Measurements from ENCODE around the gene OR1J1. TPM values are rescaled to one million over a fixed set of nuclear protein-coding genes. Genes with fewer than 3 reads are reported as not detected.

The OR1J1 gene
- total and polyA plus RNA-seq, 4 donors: not detected

DNA sequence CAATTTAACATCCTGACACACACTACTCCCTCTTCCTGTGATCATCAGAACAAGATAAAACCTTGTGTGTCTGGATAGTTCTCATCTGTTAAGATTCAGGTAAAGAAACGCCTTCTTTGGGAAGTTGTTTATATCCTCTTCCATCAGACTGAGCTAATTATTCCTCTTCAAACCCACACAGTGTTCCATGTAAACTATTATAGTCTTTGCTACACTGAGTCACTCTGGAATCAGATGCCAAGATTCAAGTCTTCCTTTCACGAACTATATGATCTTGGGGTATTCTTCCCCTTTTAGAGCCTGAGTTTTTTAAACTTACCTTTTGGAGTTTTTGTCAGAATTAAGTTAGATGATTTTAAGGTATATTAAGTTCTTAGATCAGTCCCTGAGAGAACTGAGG lies 2.0 kb downstream of the OR1J1 start:
- no peaks in the 10 kb centered on the region for H3K36me3 ChIP-seq (ENCODE audit: control insufficient read depth in 4 of 4, insufficient read depth in 4 of 4, low read length in 4 of 4)
- DNase-seq (no peak), ATAC-seq (ENCODE audit: insufficient read depth, low FRiP score) (no peak)
- no peak for TF ChIP-seq CTCF (IDR thresholded peaks at IDR 0.05; ENCODE audit: control extremely low read depth, extremely low read depth)
- 56 to 69% methylated on average over 2 of the region's 2 CpGs for WGBS, 2 donors
- H3K27me3 ChIP-seq (ENCODE audit: control insufficient read depth in 3 of 3, insufficient read depth in 3 of 3, low read length in 2 of 3): peaks cover 0 to 7% (median 0%) of the 10 kb centered on the region in 3 donors
- H3K9me3 ChIP-seq (ENCODE audit: control insufficient read depth in 4 of 4, insufficient read depth in 3 of 4, low read length in 3 of 4): no peaks in the 10 kb centered on the region
- H3K9ac ChIP-seq (ENCODE audit: insufficient read depth in 1 of 2, low read length in 2 of 2): no peak overlapping the region
- no peak overlapping the region for H3K27ac ChIP-seq (ENCODE audit: low read depth in 1 of 2, low read length in 1 of 2)
- no peaks in the 10 kb centered on the region for H3K4me1 ChIP-seq (ENCODE audit: control insufficient read depth in 5 of 5, insufficient read depth in 5 of 5, low read length in 5 of 5)
- no peak overlapping the region for H3K4me3 ChIP-seq

- Histone ChIP-seq H3K9ac (ENCODE audit: insufficient read depth in 1 of 2, low read length in 2 of 2) (no peak overlapping the region), H3K36me3 (ENCODE audit: control insufficient read depth in 4 of 4, insufficient read depth in 4 of 4, low read length in 4 of 4) (no peaks in the 10 kb centered on the region), H3K27me3 (ENCODE audit: control insufficient read depth in 3 of 3, insufficient read depth in 3 of 3, low read length in 2 of 3) (peaks cover 0 to 7% (median 0%) of the 10 kb centered on the region in 3 donors), H3K4me1 (ENCODE audit: control insufficient read depth in 5 of 5, insufficient read depth in 5 of 5, low read length in 5 of 5) (no peaks in the 10 kb centered on the region), H3K27ac (ENCODE audit: low read depth in 1 of 2, low read length in 1 of 2) (no peak overlapping the region), H3K9me3 (ENCODE audit: control insufficient read depth in 4 of 4, insufficient read depth in 3 of 4, low read length in 3 of 4) (no peaks in the 10 kb centered on the region), H3K4me3 (no peak overlapping the region)
- ATAC-seq (ENCODE audit: insufficient read depth, low FRiP score) (no peak), DNase-seq (no peak)
- WGBS, 2 donors: 71 to 82% methylated on average over 3 of the region's 3 CpGs
- no peak for TF ChIP-seq CTCF (IDR thresholded peaks at IDR 0.05; ENCODE audit: control extremely low read depth, extremely low read depth)
Observed at GRCh38 chr9:122474561-122474960, 3.2 kb downstream of the OR1J1 start.

DNA sequence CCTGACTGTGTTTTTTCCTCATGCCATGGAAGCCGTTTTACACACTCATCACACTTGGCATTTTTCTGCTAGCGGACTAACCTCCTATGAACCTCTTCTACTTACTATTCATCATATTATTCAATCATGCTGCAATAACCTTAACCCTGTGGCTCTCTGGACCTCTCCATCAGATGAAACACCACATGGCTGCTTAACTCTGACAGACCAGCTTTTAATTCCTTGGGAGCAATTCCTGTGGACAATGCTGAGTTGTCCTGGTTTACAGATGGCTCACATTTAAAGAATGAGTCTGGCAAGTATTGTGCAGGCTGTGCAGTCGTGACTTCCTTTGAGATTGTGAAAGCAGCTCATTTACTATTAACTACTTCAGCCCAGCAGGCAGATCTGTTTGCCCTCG lies 9.0 kb downstream of the OR1J1 start:
- ATAC-seq (ENCODE audit: insufficient read depth, low FRiP score): no peak
- no peaks in the 10 kb centered on the region for H3K9me3 ChIP-seq (ENCODE audit: control insufficient read depth in 4 of 4, insufficient read depth in 3 of 4, low read length in 3 of 4)
- TF ChIP-seq CTCF (IDR thresholded peaks at IDR 0.05; ENCODE audit: control extremely low read depth, extremely low read depth): no peak
- H3K27ac ChIP-seq (ENCODE audit: low read depth in 1 of 2, low read length in 1 of 2): no peak overlapping the region
- H3K27me3 ChIP-seq (ENCODE audit: control insufficient read depth in 3 of 3, insufficient read depth in 3 of 3, low read length in 2 of 3): peaks cover 0 to 2% (median 0%) of the 10 kb centered on the region in 3 donors
- no peaks in the 10 kb centered on the region for H3K36me3 ChIP-seq (ENCODE audit: control insufficient read depth in 4 of 4, insufficient read depth in 4 of 4, low read length in 4 of 4)
- H3K4me1 ChIP-seq (ENCODE audit: control insufficient read depth in 5 of 5, insufficient read depth in 5 of 5, low read length in 5 of 5): peaks cover 0 to 6% (median 0%) of the 10 kb centered on the region in 5 donors
- WGBS, 2 donors: 59 to 63% methylated on average over 4 of the region's 4 CpGs
- no peak overlapping the region for H3K9ac ChIP-seq (ENCODE audit: insufficient read depth in 1 of 2, low read length in 2 of 2)
- no peak overlapping the region for H3K4me3 ChIP-seq
- DNase-seq: no peak

- TF ChIP-seq CTCF (IDR thresholded peaks at IDR 0.05; ENCODE audit: control extremely low read depth, extremely low read depth): no peak
- 69 to 77% methylated on average over 3 of the region's 3 CpGs for WGBS, 2 donors
- no peaks in the 10 kb centered on the region for H3K9me3 ChIP-seq (ENCODE audit: control insufficient read depth in 4 of 4, insufficient read depth in 3 of 4, low read length in 3 of 4)
- H3K36me3 ChIP-seq (ENCODE audit: control insufficient read depth in 4 of 4, insufficient read depth in 4 of 4, low read length in 4 of 4): no peaks in the 10 kb centered on the region
- no peak overlapping the region for H3K27ac ChIP-seq (ENCODE audit: low read depth in 1 of 2, low read length in 1 of 2)
- peaks cover 0 to 6% (median 0%) of the 10 kb centered on the region in 5 donors for H3K4me1 ChIP-seq (ENCODE audit: control insufficient read depth in 5 of 5, insufficient read depth in 5 of 5, low read length in 5 of 5)
- ATAC-seq (ENCODE audit: insufficient read depth, low FRiP score) (no peak), DNase-seq (no peak)
- H3K27me3 ChIP-seq (ENCODE audit: control insufficient read depth in 3 of 3, insufficient read depth in 3 of 3, low read length in 2 of 3): peaks cover 0 to 2% (median 0%) of the 10 kb centered on the region in 3 donors
- H3K4me3 ChIP-seq: no peak overlapping the region
- H3K9ac ChIP-seq (ENCODE audit: insufficient read depth in 1 of 2, low read length in 2 of 2): no peak overlapping the region
Observed at GRCh38 chr9:122466456-122466855, 11.3 kb downstream of the OR1J1 start.
